Esophagus muscularis mucosa (tissue), 4 donors: ENCODE measurements around the gene CENPP. TPM values are rescaled to one million over a fixed set of nuclear protein-coding genes. Genes with fewer than 3 reads are reported as not detected.

Experiments used
- DNase-seq: peaks from one replicate; pipeline ENCODE4 v3.0.0-alpha.2; 2017; ENCODE audit errors: extremely low spot score
- H3K27ac ChIP-seq, 4 donors: fragments of 200-600 bp; sonication (generic); replicated peaks in 1 of 4; 1 replicate in 3 of 4; 2 replicates in 1 of 4; pipeline ENCODE4 v1.5.1; 2016 to 2019; ENCODE audit warnings: mild to moderate bottlenecking in 1 of 4
- H3K27me3 ChIP-seq, 4 donors: fragments of 200-600 bp; sonication (generic); one replicate each; pipeline versions ENCODE4 v1.5.1 to v1.6.0; 2016 to 2019
- H3K36me3 ChIP-seq, 4 donors: fragments of 200-600 bp; sonication (generic); one replicate each; pipeline ENCODE4 v1.5.1; 2016 to 2019
- H3K4me1 ChIP-seq, 4 donors: fragments of 200-600 bp; sonication (generic); one replicate each; pipeline ENCODE4 v1.5.1; 2016 to 2019
- H3K4me3 ChIP-seq, 4 donors: fragments of 200-600 bp; sonication (generic); 1 replicate in 2 of 4; 2 replicates in 2 of 4; pipeline ENCODE4 v1.5.1; 2016 to 2019; ENCODE audit warnings: mild to moderate bottlenecking in 4 of 4, moderate library complexity in 1 of 4
- H3K9me3 ChIP-seq, 4 donors: fragments of 200-600 bp; sonication (generic); 1 replicate in 3 of 4; 2 replicates in 1 of 4; pipeline ENCODE4 v1.5.1; 2016 to 2019
- CTCF ChIP-seq, 3 experiments: fragments of 200-600 bp in 2 of 3; fragments of 450-650 bp in 1 of 3; sonication (generic) in 2 of 3; IDR thresholded peaks; one replicate each; pipeline ENCODE4 v1.5.1; 2017 to 2019; ENCODE audit warnings: antibody characterized with exemption in 3 of 3, mild to moderate bottlenecking in 2 of 3, moderate library complexity in 1 of 3
- EP300 ChIP-seq: sonication (generic); formaldehyde crosslinking; IDR thresholded peaks from one replicate; pipeline ENCODE4 v1.6.1; 2017; ENCODE audit warnings: antibody characterized with exemption
- POLR2A ChIP-seq: fragments of 450-650 bp; IDR thresholded peaks from one replicate; pipeline ENCODE4 v1.6.1; 2017; ENCODE audit warnings: antibody characterized with exemption, moderate library complexity, mild to moderate bottlenecking, low read depth
- POLR2AphosphoS5 ChIP-seq, 2 donors: sonication (generic); formaldehyde crosslinking; IDR thresholded peaks; one replicate each; pipeline ENCODE4 v1.6.1; 2017; ENCODE audit warnings: antibody characterized with exemption in 2 of 2
- WGBS: methylation state at CpG from one replicate; pipeline ENCODE4 v1.1.5; 2018; 5-methylcytosine and 5-hydroxymethylcytosine counted together
- intact Hi-C: fragments of 100-400 bp; cut with DNase I; formaldehyde crosslinking; loops from one replicate; pipeline ENCODE4 v1.15.1; 2023
- total RNA-seq, 4 donors: library from RNA; depleted of rRNA; stranded (reverse); fragments of >200 nt; gene quantifications; one replicate each; pipeline versions ENCODE4 v1.1.0 to v1.2.1, GENCODE V29; 2016

The CENPP gene
- total RNA-seq, 4 donors from 2014 or later: 1.0 to 5.8 (median 2.0) TPM

- H3K27me3 ChIP-seq: no peaks in the 10 kb centered on the region
- intact Hi-C loops: no loop called here
- no peak for DNase-seq
- 97% methylated on average over 3 of the region's 4 CpGs for WGBS
- H3K4me1 ChIP-seq: peaks cover 6 to 32% (median 17%) of the 10 kb centered on the region in 4 donors
- no peak overlapping the region for H3K4me3 ChIP-seq
- H3K36me3 ChIP-seq: peaks cover 8 to 50% (median 35%) of the 10 kb centered on the region in 4 donors
- no peak overlapping the region for H3K27ac ChIP-seq
- no peak for TF ChIP-seq POLR2A
- no peaks in the 10 kb centered on the region for H3K9me3 ChIP-seq
These were observed 334.5 kb downstream of the CENPP start for GRCh38 chr9:92660266-92660665.

- TF ChIP-seq EP300 (no peak), CTCF (IDR thresholded peaks at IDR 0.05) (no peak), POLR2A (no peak), POLR2AphosphoS5 (IDR thresholded peaks at IDR 0.05) (no peak)
- H3K9me3 ChIP-seq: no peaks in the 10 kb centered on the region
- no peak overlapping the region for H3K27ac ChIP-seq
- peaks cover 6 to 36% (median 17%) of the 10 kb centered on the region in 4 donors for H3K4me1 ChIP-seq
- no peaks in the 10 kb centered on the region for H3K27me3 ChIP-seq
- no peak for DNase-seq
- H3K4me3 ChIP-seq: no peak overlapping the region
- intact Hi-C loops: no loop called here
- H3K36me3 ChIP-seq: peaks cover 3 to 42% (median 28%) of the 10 kb centered on the region in 4 donors
- 90% methylated on average over 5 of the region's 5 CpGs for WGBS
These were observed 335.4 kb downstream of the CENPP start for GRCh38 chr9:92661127-92661526.

GRCh38 chr9:92661743-92662142 lies 336.0 kb downstream of the CENPP start:
- Histone ChIP-seq H3K27me3 (no peaks in the 10 kb centered on the region), H3K27ac (no peak overlapping the region), H3K9me3 (no peaks in the 10 kb centered on the region), H3K4me1 (peaks cover 6 to 41% (median 19%) of the 10 kb centered on the region in 4 donors), H3K36me3 (peaks cover 3 to 36% (median 28%) of the 10 kb centered on the region in 4 donors), H3K4me3 (no peak overlapping the region)
- intact Hi-C loops: no loop called here
- no peak for DNase-seq
- 100% methylated on average over 4 of the region's 4 CpGs for WGBS
- TF ChIP-seq POLR2AphosphoS5 (IDR thresholded peaks at IDR 0.05): no peak
- TF ChIP-seq POLR2A: no peak
- no peak for TF ChIP-seq CTCF (IDR thresholded peaks at IDR 0.05)
- no peak for TF ChIP-seq EP300

GRCh38 chr9:92663126-92663525 lies 337.4 kb downstream of the CENPP start:
- H3K27ac ChIP-seq: no peak overlapping the region
- DNase-seq: no peak
- H3K27me3 ChIP-seq: no peaks in the 10 kb centered on the region
- peaks cover 7 to 54% (median 24%) of the 10 kb centered on the region in 4 donors for H3K4me1 ChIP-seq
- intact Hi-C loops: no loop called here
- TF ChIP-seq CTCF (IDR thresholded peaks at IDR 0.05): no peak
- no peak for TF ChIP-seq POLR2A
- no peak for TF ChIP-seq EP300
- TF ChIP-seq POLR2AphosphoS5 (IDR thresholded peaks at IDR 0.05): no peak
- H3K4me3 ChIP-seq: no peak overlapping the region
- H3K9me3 ChIP-seq: no peaks in the 10 kb centered on the region
- peaks cover 0 to 27% (median 22%) of the 10 kb centered on the region in 4 donors for H3K36me3 ChIP-seq
- 94% methylated on average over 3 of the region's 3 CpGs for WGBS

GRCh38 chr9:92663951-92664350 lies 338.2 kb downstream of the CENPP start:
- Histone ChIP-seq H3K4me3 (no peak overlapping the region), H3K9me3 (no peaks in the 10 kb centered on the region), H3K4me1 (peaks cover 15 to 62% (median 32%) of the 10 kb centered on the region in 4 donors), H3K36me3 (peaks cover 0 to 22% (median 17%) of the 10 kb centered on the region in 4 donors), H3K27me3 (no peaks in the 10 kb centered on the region), H3K27ac (no peak overlapping the region)
- DNase-seq: no peak
- TF ChIP-seq POLR2A (no peak), CTCF (IDR thresholded peaks at IDR 0.05) (no peak), POLR2AphosphoS5 (IDR thresholded peaks at IDR 0.05) (no peak), EP300 (no peak)
- WGBS: 84% methylated on average over 8 of the region's 10 CpGs
- intact Hi-C loops: no loop called here
